ENCODE measurements around the gene UTS2B. TPM values are rescaled to one million over a fixed set of nuclear protein-coding genes. Genes with fewer than 3 reads are reported as not detected.

UTS2B gene
- total RNA-seq, 1 experiment from 2014 or later, result 1.1 TPM

- Histone ChIP-seq H4K20me1 (ENCODE audit: insufficient read depth) (no peaks in the 10 kb centered on the region), H3K9me3 (ENCODE audit: insufficient read depth, low read depth) (0 out of 2 replicates have a peak, but pooled peaks cover 6% of the 10 kb centered on the region), H3K27ac (no peak overlapping the region), H3K4me2 (no peak overlapping the region), H3K9me2 (ENCODE audit: insufficient read depth) (no peaks in the 10 kb centered on the region), H3F3A (ENCODE audit: insufficient read depth, low read depth) (peaks cover 26% of the 10 kb centered on the region), H2AFZ (no peak overlapping the region), H3K4me3 (no peak overlapping the region), H3K36me3 (ENCODE audit: low read depth) (no peaks in the 10 kb centered on the region), H3K4me1 (replicated peaks; ENCODE audit: insufficient read depth) (peaks cover 37% of the 10 kb centered on the region), H3K27me3 (ENCODE audit: insufficient read depth, low read depth) (no peaks in the 10 kb centered on the region), H3K79me2 (ENCODE audit: low read depth) (no peaks in the 10 kb centered on the region)
- TF ChIP-seq EZH2 (IDR thresholded peaks at IDR 0.05; ENCODE audit: low read depth), result no peak
- no peak for TF ChIP-seq CTCF (conservative IDR thresholded peaks at IDR 0.05)
- intact Hi-C loops (cut with micrococcal nuclease; ENCODE audit: unreplicated experiment), result loop anchor here (10.0 kb wide), 2 partner anchors 179 to 669 kb away; no protein-coding TSS in a partner anchor
- no peak for DNase-seq
- ChIA-PET CTCF (no interaction called here), POLR2A (ENCODE audit: unreplicated experiment) (no interaction called here)
- BruUV-seq (replicated peaks), result no TSS peak
Observed at GRCh38 chr3:191234216-191234615, 96.1 kb downstream of the UTS2B start.

GRCh38 chr3:191227541-191227940, 102.8 kb downstream of the UTS2B start:
- ChIA-PET POLR2A (ENCODE audit: unreplicated experiment) (no interaction called here), CTCF (no interaction called here)
- Histone ChIP-seq H3K9me3 (ENCODE audit: insufficient read depth, low read depth) (no peaks in the 10 kb centered on the region), H3F3A (ENCODE audit: insufficient read depth, low read depth) (no peaks in the 10 kb centered on the region; the same call in 1 of the 2 replicates), H3K4me2 (no peak overlapping the region), H3K36me3 (ENCODE audit: low read depth) (no peaks in the 10 kb centered on the region), H3K79me2 (ENCODE audit: low read depth) (no peaks in the 10 kb centered on the region), H4K20me1 (ENCODE audit: insufficient read depth) (no peaks in the 10 kb centered on the region), H3K4me3 (no peak overlapping the region), H3K27me3 (ENCODE audit: insufficient read depth, low read depth) (no peaks in the 10 kb centered on the region), H3K4me1 (replicated peaks; ENCODE audit: insufficient read depth) (no peaks in the 10 kb centered on the region), H3K9me2 (ENCODE audit: insufficient read depth) (no peaks in the 10 kb centered on the region; the same call in 1 of the 2 replicates), H3K27ac (no peak overlapping the region), H2AFZ (no peak overlapping the region)
- intact Hi-C loops (cut with micrococcal nuclease; ENCODE audit: unreplicated experiment), result no loop called here
- no peak for TF ChIP-seq CTCF (conservative IDR thresholded peaks at IDR 0.05)
- TF ChIP-seq EZH2 (IDR thresholded peaks at IDR 0.05; ENCODE audit: low read depth), result no peak
- no TSS peak for BruUV-seq (replicated peaks)
- peak in 1 of 2 experiments; percentile 18 for DNase-seq

GRCh38 chr3:191221638-191222037, 108.7 kb downstream of the UTS2B start:
- no TSS peak for BruUV-seq (replicated peaks)
- intact Hi-C loops (cut with micrococcal nuclease; ENCODE audit: unreplicated experiment), result no loop called here
- Histone ChIP-seq H3K79me2 (ENCODE audit: low read depth) (no peaks in the 10 kb centered on the region), H3K4me2 (no peak overlapping the region), H3K4me3 (no peak overlapping the region), H3K4me1 (replicated peaks; ENCODE audit: insufficient read depth) (no peaks in the 10 kb centered on the region), H3K9me3 (ENCODE audit: insufficient read depth, low read depth) (0 out of 2 replicates have a peak, but pooled peaks cover under 1% of the 10 kb centered on the region), H3K27me3 (ENCODE audit: insufficient read depth, low read depth) (no peaks in the 10 kb centered on the region), H3K27ac (no peak overlapping the region), H3K9me2 (ENCODE audit: insufficient read depth) (peaks cover 4% of the 10 kb centered on the region), H3K36me3 (ENCODE audit: low read depth) (no peaks in the 10 kb centered on the region), H2AFZ (no peak overlapping the region), H4K20me1 (ENCODE audit: insufficient read depth) (no peaks in the 10 kb centered on the region), H3F3A (ENCODE audit: insufficient read depth, low read depth) (no peaks in the 10 kb centered on the region; the same call in 1 of the 2 replicates)
- TF ChIP-seq CTCF (conservative IDR thresholded peaks at IDR 0.05), result no peak
- TF ChIP-seq EZH2 (IDR thresholded peaks at IDR 0.05; ENCODE audit: low read depth), result no peak
- CTCF ChIA-PET, result no interaction called here
- DNase-seq, result no peak
- POLR2A ChIA-PET (ENCODE audit: unreplicated experiment), result no interaction called here

All from PC-9 (cell line).